Karpas-422 (cell line): ENCODE measurements around the gene PRR16. TPM values are rescaled to one million over a fixed set of nuclear protein-coding genes. Genes with fewer than 3 reads are reported as not detected.

Experiments used
- DNase-seq: peaks from one replicate; pipeline ENCODE4 v3.0.0-alpha.2; 2015
- H2AFZ ChIP-seq: fragments of 200-600 bp; sonication (generic); 2 replicates; pipeline ENCODE4 v1.6.1; 2014; ENCODE audit warnings: antibody characterized with exemption, low read length, mixed read lengths
- H3K27ac ChIP-seq: fragments of 200-600 bp; sonication (generic); 2 replicates; pipeline ENCODE4 v1.5.1; 2014; ENCODE audit warnings: mild to moderate bottlenecking, low read length, moderate library complexity
- H3K27me3 ChIP-seq: fragments of 200-600 bp; sonication (generic); 2 replicates; pipeline ENCODE4 v1.6.1; 2014; ENCODE audit warnings: low read length, mixed read lengths
- H3K36me3 ChIP-seq: fragments of 200-600 bp; sonication (generic); 2 replicates; pipeline ENCODE4 v1.6.1; 2014; ENCODE audit warnings: low read length, mixed read lengths; ENCODE audit not compliant: insufficient read depth
- H3K4me1 ChIP-seq: fragments of 200-600 bp; sonication (generic); 2 replicates; pipeline ENCODE4 v1.6.1; 2014; ENCODE audit warnings: mild to moderate bottlenecking, low read length, mixed read lengths
- H3K4me2 ChIP-seq: fragments of 200-600 bp; sonication (generic); 2 replicates; pipeline ENCODE4 v1.6.1; 2014; ENCODE audit warnings: low read length, low read depth, mild to moderate bottlenecking; ENCODE audit not compliant: poor library complexity, severe bottlenecking
- H3K4me3 ChIP-seq: fragments of 200-600 bp; sonication (generic); 2 replicates; pipeline ENCODE4 v1.5.1; 2014; ENCODE audit warnings: mild to moderate bottlenecking, antibody characterized with exemption, low read length, mixed read lengths
- H3K79me2 ChIP-seq: fragments of 200-600 bp; sonication (generic); 2 replicates; pipeline ENCODE4 v1.6.1; 2014; ENCODE audit warnings: mild to moderate bottlenecking, low read length, mixed read lengths
- H3K9ac ChIP-seq: fragments of 200-600 bp; sonication (generic); 2 replicates; pipeline ENCODE4 v1.6.0; 2014; ENCODE audit warnings: low read length
- H3K9me2 ChIP-seq: fragments of 200-600 bp; sonication (generic), shearing (Covaris generic); replicated peaks from 2 replicates; pipeline ENCODE4 v1.6.0; 2014; ENCODE audit warnings: mild to moderate bottlenecking, low read length, moderate library complexity; ENCODE audit not compliant: insufficient read depth
- H3K9me3 ChIP-seq: fragments of 300-700, 200-600 bp; sonication (generic); 2 replicates; pipeline ENCODE4 v1.6.1; 2014; ENCODE audit warnings: low read length, mixed read lengths
- H4K20me1 ChIP-seq: fragments of 200-600 bp; sonication (generic); 2 replicates; pipeline ENCODE4 v1.6.1; 2014; ENCODE audit warnings: mild to moderate bottlenecking, antibody characterized with exemption, low read length, low read depth; ENCODE audit not compliant: insufficient read depth
- total RNA-seq: library from RNA; depleted of rRNA; stranded (reverse); fragments of >200 nt; shearing (Covaris generic); gene quantifications from 2 replicates; pipeline ENCODE4 v1.2.3, GENCODE V29; 2014; ENCODE audit warnings: low replicate concordance

Gene PRR16
- total RNA-seq, 1 experiment from 2014 or later, result not detected

- Histone ChIP-seq H3K4me2 (no peak overlapping the region), H3K27me3 (no peaks in the 10 kb centered on the region), H2AFZ (no peak overlapping the region), H4K20me1 (no peaks in the 10 kb centered on the region), H3K4me3 (no peak overlapping the region), H3K79me2 (no peaks in the 10 kb centered on the region), H3K9ac (no peak overlapping the region), H3K27ac (no peak overlapping the region), H3K9me2 (no peaks in the 10 kb centered on the region), H3K36me3 (no peaks in the 10 kb centered on the region), H3K4me1 (no peaks in the 10 kb centered on the region), H3K9me3 (no peaks in the 10 kb centered on the region)
- no peak for DNase-seq
Observed at GRCh38 chr5:120531215-120531614, 67.1 kb downstream of the PRR16 start.

GRCh38 chr5:120532835-120533234 lies 68.7 kb downstream of the PRR16 start:
- no peaks in the 10 kb centered on the region for H3K79me2 ChIP-seq
- no peak overlapping the region for H2AFZ ChIP-seq
- no peaks in the 10 kb centered on the region for H3K9me2 ChIP-seq
- no peak overlapping the region for H3K4me2 ChIP-seq
- no peaks in the 10 kb centered on the region for H3K27me3 ChIP-seq
- H3K9me3 ChIP-seq, result peaks cover 3% of the 10 kb centered on the region; the same call in 1 of the 2 replicates
- DNase-seq, result no peak
- no peaks in the 10 kb centered on the region for H3K4me1 ChIP-seq
- no peak overlapping the region for H3K27ac ChIP-seq
- no peak overlapping the region for H3K4me3 ChIP-seq
- H3K9ac ChIP-seq, result no peak overlapping the region
- H4K20me1 ChIP-seq, result no peaks in the 10 kb centered on the region
- no peaks in the 10 kb centered on the region for H3K36me3 ChIP-seq

GRCh38 chr5:120533581-120533980 lies 69.5 kb downstream of the PRR16 start:
- no peaks in the 10 kb centered on the region for H3K27me3 ChIP-seq
- H3K4me2 ChIP-seq, result no peak overlapping the region
- no peaks in the 10 kb centered on the region for H3K36me3 ChIP-seq
- no peaks in the 10 kb centered on the region for H3K79me2 ChIP-seq
- H2AFZ ChIP-seq, result no peak overlapping the region
- H3K4me1 ChIP-seq, result no peaks in the 10 kb centered on the region
- H3K27ac ChIP-seq, result no peak overlapping the region
- no peak overlapping the region for H3K4me3 ChIP-seq
- H3K9me3 ChIP-seq, result peaks cover 3% of the 10 kb centered on the region; the same call in 1 of the 2 replicates
- H4K20me1 ChIP-seq, result no peaks in the 10 kb centered on the region
- H3K9ac ChIP-seq, result no peak overlapping the region
- H3K9me2 ChIP-seq, result no peaks in the 10 kb centered on the region
- no peak for DNase-seq

- H3K9me2 ChIP-seq, result no peaks in the 10 kb centered on the region
- no peaks in the 10 kb centered on the region for H4K20me1 ChIP-seq
- no peaks in the 10 kb centered on the region for H3K36me3 ChIP-seq
- H3K4me3 ChIP-seq, result no peak overlapping the region
- no peaks in the 10 kb centered on the region for H3K4me1 ChIP-seq
- no peak overlapping the region for H2AFZ ChIP-seq
- H3K9me3 ChIP-seq, result peaks cover 3% of the 10 kb centered on the region; the same call in 1 of the 2 replicates
- H3K27me3 ChIP-seq, result no peaks in the 10 kb centered on the region
- DNase-seq, result no peak
- no peak overlapping the region for H3K4me2 ChIP-seq
- no peak overlapping the region for H3K9ac ChIP-seq
- no peaks in the 10 kb centered on the region for H3K79me2 ChIP-seq
- no peak overlapping the region for H3K27ac ChIP-seq
Observed at GRCh38 chr5:120535900-120536299, 71.8 kb downstream of the PRR16 start.

- Histone ChIP-seq H3K27ac (no peak overlapping the region), H3K36me3 (no peaks in the 10 kb centered on the region), H3K9me3 (peaks cover 3% of the 10 kb centered on the region; the same call in 1 of the 2 replicates), H2AFZ (no peak overlapping the region), H3K79me2 (no peaks in the 10 kb centered on the region), H3K9me2 (no peaks in the 10 kb centered on the region), H3K9ac (no peak overlapping the region), H3K4me1 (no peaks in the 10 kb centered on the region), H4K20me1 (no peaks in the 10 kb centered on the region), H3K4me3 (no peak overlapping the region), H3K4me2 (no peak overlapping the region), H3K27me3 (no peaks in the 10 kb centered on the region)
- no peak for DNase-seq
Observed at GRCh38 chr5:120538149-120538548, 74.0 kb downstream of the PRR16 start.

- no peak overlapping the region; the same call in 1 of the 2 replicates for H2AFZ ChIP-seq
- no peaks in the 10 kb centered on the region for H3K79me2 ChIP-seq
- no peak overlapping the region for H3K9ac ChIP-seq
- no peak overlapping the region for H3K4me2 ChIP-seq
- no peaks in the 10 kb centered on the region for H3K9me2 ChIP-seq
- H3K27ac ChIP-seq, result no peak overlapping the region
- no peaks in the 10 kb centered on the region for H3K4me1 ChIP-seq
- H3K27me3 ChIP-seq, result no peaks in the 10 kb centered on the region
- H4K20me1 ChIP-seq, result no peaks in the 10 kb centered on the region
- DNase-seq, result no peak
- no peaks in the 10 kb centered on the region for H3K36me3 ChIP-seq
- H3K4me3 ChIP-seq, result no peak overlapping the region
- peaks cover 3% of the 10 kb centered on the region; the same call in 1 of the 2 replicates for H3K9me3 ChIP-seq
Observed at GRCh38 chr5:120538644-120539043, 74.5 kb downstream of the PRR16 start.

GRCh38 chr5:120539471-120539870 lies 75.4 kb downstream of the PRR16 start:
- no peak for DNase-seq
- Histone ChIP-seq H3K4me1 (no peaks in the 10 kb centered on the region), H3K4me3 (no peak overlapping the region), H3K9me3 (peaks cover 3% of the 10 kb centered on the region; the same call in 1 of the 2 replicates), H4K20me1 (no peaks in the 10 kb centered on the region), H3K9ac (no peak overlapping the region), H3K27ac (no peak overlapping the region), H3K79me2 (no peaks in the 10 kb centered on the region), H3K9me2 (no peaks in the 10 kb centered on the region), H3K36me3 (no peaks in the 10 kb centered on the region), H2AFZ (no peak overlapping the region), H3K27me3 (no peaks in the 10 kb centered on the region), H3K4me2 (no peak overlapping the region)

- H3K9me2 ChIP-seq, result no peaks in the 10 kb centered on the region
- no peak overlapping the region for H3K9ac ChIP-seq
- peaks cover 3% of the 10 kb centered on the region; the same call in 1 of the 2 replicates for H3K9me3 ChIP-seq
- no peaks in the 10 kb centered on the region for H3K27me3 ChIP-seq
- H3K27ac ChIP-seq, result no peak overlapping the region
- H2AFZ ChIP-seq, result no peak overlapping the region
- no peak for DNase-seq
- H3K79me2 ChIP-seq, result no peaks in the 10 kb centered on the region
- no peak overlapping the region for H3K4me2 ChIP-seq
- H3K36me3 ChIP-seq, result no peaks in the 10 kb centered on the region
- H3K4me1 ChIP-seq, result no peaks in the 10 kb centered on the region
- no peak overlapping the region for H3K4me3 ChIP-seq
- no peaks in the 10 kb centered on the region for H4K20me1 ChIP-seq
Observed at GRCh38 chr5:120540097-120540496, 76.0 kb downstream of the PRR16 start.

- H2AFZ ChIP-seq, result no peak overlapping the region
- H3K4me3 ChIP-seq, result no peak overlapping the region
- no peaks in the 10 kb centered on the region for H3K36me3 ChIP-seq
- no peaks in the 10 kb centered on the region for H3K9me2 ChIP-seq
- H3K9ac ChIP-seq, result no peak overlapping the region
- no peaks in the 10 kb centered on the region for H3K4me1 ChIP-seq
- H3K27me3 ChIP-seq, result no peaks in the 10 kb centered on the region
- H4K20me1 ChIP-seq, result no peaks in the 10 kb centered on the region
- no peaks in the 10 kb centered on the region for H3K9me3 ChIP-seq
- no peak overlapping the region for H3K27ac ChIP-seq
- DNase-seq, result no peak
- H3K4me2 ChIP-seq, result no peak overlapping the region
- no peaks in the 10 kb centered on the region for H3K79me2 ChIP-seq
Observed at GRCh38 chr5:120544043-120544442, 79.9 kb downstream of the PRR16 start.
